WTC11 (cell line): ENCODE results near the gene ARHGAP42. TPM values are rescaled to one million over a fixed set of nuclear protein-coding genes. Genes with fewer than 3 reads are reported as not detected.

Experiments used
- ATAC-seq: fragments of 200-7000 bp; cut with Tn5 transposase; 2 replicates; pipeline ENCODE4 v1.10.0; 2021; ENCODE audit warnings: mild to moderate bottlenecking, moderate library complexity
- CTCF ChIA-PET: fragments of 300-600 bp; sonication (Branson Sonifier 250); formaldehyde crosslinking; loops from one replicate; lab custom pipeline; 2021; ENCODE audit warnings: antibody characterized with exemption; lab: Charles Lee
- POLR2A ChIA-PET: fragments of 350-600 bp; sonication (Branson Sonifier 250); formaldehyde crosslinking; loops from one replicate; lab custom pipeline; 2021; ENCODE audit warnings: antibody characterized with exemption; lab: Charles Lee
- DNase-seq: peaks from one replicate; pipeline ENCODE4 v3.0.0; 2021; ENCODE audit warnings: low spot score
- H3K27ac Mint-ChIP-seq: 2 replicates; pipeline ENCODE4 v1.8.0; 2021; ENCODE audit warnings: mixed read lengths
- H3K27me3 Mint-ChIP-seq: 2 replicates; pipeline ENCODE4 v1.8.0; 2021; ENCODE audit warnings: low read depth, mild to moderate bottlenecking, moderate library complexity, mixed read lengths
- H3K36me3 Mint-ChIP-seq: 2 replicates; pipeline ENCODE4 v1.8.0; 2021; ENCODE audit warnings: mixed read lengths
- H3K4me1 Mint-ChIP-seq: 2 replicates; pipeline ENCODE4 v1.8.0; 2022; ENCODE audit warnings: mixed read lengths
- H3K4me3 Mint-ChIP-seq: 2 replicates; pipeline ENCODE4 v1.8.0; 2021; ENCODE audit warnings: mild to moderate bottlenecking, moderate library complexity, mixed read lengths
- H3K9me3 Mint-ChIP-seq: 2 replicates; pipeline ENCODE4 v1.8.0; 2021; ENCODE audit warnings: mixed read lengths
- CBFB ChIP-seq: sonication (generic); formaldehyde crosslinking; IDR thresholded peaks from 2 replicates; pipeline ENCODE4 v1.8.1; 2022; ENCODE audit warnings: mild to moderate bottlenecking, low read depth, missing genetic modification reagents
- HMGA2 ChIP-seq: fragments of 250-450 bp; sonication (Bioruptor Pico); IDR thresholded peaks from 2 replicates; pipeline ENCODE4 v1.4.0; 2021; ENCODE audit warnings: mild to moderate bottlenecking, moderate library complexity
- IRF2 ChIP-seq: sonication (generic); formaldehyde crosslinking; IDR thresholded peaks from 2 replicates; pipeline ENCODE4 v1.8.0; 2022; ENCODE audit warnings: low read depth, missing genetic modification reagents, borderline replicate concordance
- MYBL2 ChIP-seq: sonication (generic); formaldehyde crosslinking; IDR thresholded peaks from 2 replicates; pipeline ENCODE4 v1.8.1; 2023; ENCODE audit warnings: mild to moderate bottlenecking, moderate library complexity, missing genetic modification reagents
- NR1H2 ChIP-seq: sonication (generic); formaldehyde crosslinking; IDR thresholded peaks from 2 replicates; pipeline ENCODE4 v1.9.0; 2021; ENCODE audit warnings: mild to moderate bottlenecking, moderate library complexity, missing genetic modification reagents
- NR2C2 ChIP-seq: sonication (generic); formaldehyde crosslinking; IDR thresholded peaks from 2 replicates; pipeline ENCODE4 v1.8.0; 2022; ENCODE audit warnings: mild to moderate bottlenecking, missing genetic modification reagents
- TCF7 ChIP-seq: sonication (generic); formaldehyde crosslinking; IDR thresholded peaks from 2 replicates; pipeline ENCODE4 v1.8.0; 2022; ENCODE audit warnings: mild to moderate bottlenecking, low read depth, missing genetic modification reagents, moderate library complexity
- ZBTB21 ChIP-seq: sonication (generic); formaldehyde crosslinking; IDR thresholded peaks from 2 replicates; pipeline ENCODE4 v1.8.1; 2023; ENCODE audit warnings: mild to moderate bottlenecking, missing genetic modification reagents, borderline replicate concordance
- total RNA-seq: library from RNA; stranded (reverse); gene quantifications from 3 replicates; pipeline ENCODE4 v1.2.3, GENCODE V29; 2021
- TF ChIP-seq, protein P1 (sequence below): fragments of 200-600 bp; IDR thresholded peaks from 2 replicates; pipeline ENCODE4 v1.8.0; 2022; ENCODE audit warnings: antibody characterized with exemption
- TF ChIP-seq, protein P2 (sequence below): fragments of 250-450 bp; sonication (Bioruptor Pico); conservative IDR thresholded peaks from 2 replicates; pipeline ENCODE4 v1.9.0; 2021; ENCODE audit warnings: mild to moderate bottlenecking
- TF ChIP-seq, protein P3 (sequence below): fragments of 250-450 bp; sonication (Bioruptor Pico); IDR thresholded peaks from 2 replicates; pipeline ENCODE4 v1.9.0; 2021; ENCODE audit warnings: mild to moderate bottlenecking
- TF ChIP-seq, protein P4 (sequence below): sonication (generic); formaldehyde crosslinking; IDR thresholded peaks from 2 replicates; pipeline ENCODE4 v1.8.1; 2022; ENCODE audit warnings: low read depth, mild to moderate bottlenecking, moderate library complexity, missing genetic modification reagents, borderline replicate concordance
- TF ChIP-seq, protein P5 (sequence below): sonication (generic); formaldehyde crosslinking; conservative IDR thresholded peaks from 2 replicates; pipeline ENCODE4 v1.8.1; 2022; ENCODE audit warnings: mild to moderate bottlenecking, missing genetic modification reagents
- TF ChIP-seq, protein P6 (sequence below): sonication (generic); formaldehyde crosslinking; IDR thresholded peaks from 2 replicates; pipeline ENCODE4 v1.8.0; 2023; ENCODE audit warnings: missing genetic modification reagents, mild to moderate bottlenecking, borderline replicate concordance

The ARHGAP42 gene
- total RNA-seq, 1 experiment from 2014 or later, result 32.5 TPM

DNA sequence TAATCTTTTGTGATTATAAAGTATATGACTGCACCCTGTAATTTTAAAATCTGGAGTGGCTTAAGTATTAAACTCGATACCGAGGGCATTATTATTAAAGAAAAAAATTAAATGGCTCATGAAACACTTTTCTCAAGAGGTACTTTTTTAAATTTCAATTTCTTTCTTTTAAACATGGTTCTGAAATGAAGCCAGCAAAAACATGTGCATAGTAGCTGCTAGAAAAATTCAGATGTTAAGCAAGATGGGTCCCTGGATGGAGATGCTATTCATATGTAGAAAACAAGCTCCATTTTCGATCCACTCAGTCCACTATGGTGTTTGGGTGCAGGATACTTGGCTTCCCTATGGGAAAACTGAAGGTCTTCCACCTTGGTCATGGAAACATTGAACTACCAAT lies 253.0 kb downstream of the ARHGAP42 start:
- CTCF ChIA-PET, result interaction anchor here (1.7 kb wide), 1 partner anchor 363 kb away, joined by 5 read pairs; no protein-coding TSS in a partner anchor
- Mint-ChIP-seq H3K4me3 (no peak overlapping the region), H3K4me1 (peaks cover 14% of the 10 kb centered on the region)

DNA sequence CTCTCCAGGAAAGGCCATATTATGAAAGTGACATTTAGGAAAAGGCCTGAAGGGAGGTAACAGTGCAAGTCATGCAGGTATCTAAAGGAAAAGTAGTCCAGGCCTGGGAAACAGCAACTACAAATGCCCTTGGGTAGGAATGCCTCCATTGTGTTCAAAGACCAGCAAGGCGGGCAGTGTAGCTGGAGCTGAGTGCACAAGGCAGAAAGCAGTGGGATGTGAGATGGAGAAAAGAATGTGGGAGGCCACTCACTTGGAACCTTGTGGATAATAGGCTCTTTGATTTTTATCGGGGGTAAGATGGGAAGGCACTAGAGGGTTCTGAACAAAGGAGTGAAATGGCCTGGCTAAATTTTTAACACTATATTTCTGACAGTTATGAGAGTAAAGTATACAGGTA lies 253.9 kb downstream of the ARHGAP42 start:
- H3K9me3 Mint-ChIP-seq, result no peaks in the 10 kb centered on the region
- H3K27ac Mint-ChIP-seq, result no peak overlapping the region; the same call in 1 of the 2 replicates
- H3K4me1 Mint-ChIP-seq, result peaks cover 14% of the 10 kb centered on the region
- no peaks in the 10 kb centered on the region for H3K36me3 Mint-ChIP-seq
- DNase-seq (no peak), ATAC-seq (0 out of 2 replicates have a peak, but pooled peaks have one; percentile 41)
- CTCF ChIA-PET, result no interaction called here
- POLR2A ChIA-PET, result no interaction called here
- TF ChIP-seq, protein P1, sequence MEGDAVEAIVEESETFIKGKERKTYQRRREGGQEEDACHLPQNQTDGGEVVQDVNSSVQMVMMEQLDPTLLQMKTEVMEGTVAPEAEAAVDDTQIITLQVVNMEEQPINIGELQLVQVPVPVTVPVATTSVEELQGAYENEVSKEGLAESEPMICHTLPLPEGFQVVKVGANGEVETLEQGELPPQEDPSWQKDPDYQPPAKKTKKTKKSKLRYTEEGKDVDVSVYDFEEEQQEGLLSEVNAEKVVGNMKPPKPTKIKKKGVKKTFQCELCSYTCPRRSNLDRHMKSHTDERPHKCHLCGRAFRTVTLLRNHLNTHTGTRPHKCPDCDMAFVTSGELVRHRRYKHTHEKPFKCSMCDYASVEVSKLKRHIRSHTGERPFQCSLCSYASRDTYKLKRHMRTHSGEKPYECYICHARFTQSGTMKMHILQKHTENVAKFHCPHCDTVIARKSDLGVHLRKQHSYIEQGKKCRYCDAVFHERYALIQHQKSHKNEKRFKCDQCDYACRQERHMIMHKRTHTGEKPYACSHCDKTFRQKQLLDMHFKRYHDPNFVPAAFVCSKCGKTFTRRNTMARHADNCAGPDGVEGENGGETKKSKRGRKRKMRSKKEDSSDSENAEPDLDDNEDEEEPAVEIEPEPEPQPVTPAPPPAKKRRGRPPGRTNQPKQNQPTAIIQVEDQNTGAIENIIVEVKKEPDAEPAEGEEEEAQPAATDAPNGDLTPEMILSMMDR, result no peak
- TF ChIP-seq, protein P2, sequence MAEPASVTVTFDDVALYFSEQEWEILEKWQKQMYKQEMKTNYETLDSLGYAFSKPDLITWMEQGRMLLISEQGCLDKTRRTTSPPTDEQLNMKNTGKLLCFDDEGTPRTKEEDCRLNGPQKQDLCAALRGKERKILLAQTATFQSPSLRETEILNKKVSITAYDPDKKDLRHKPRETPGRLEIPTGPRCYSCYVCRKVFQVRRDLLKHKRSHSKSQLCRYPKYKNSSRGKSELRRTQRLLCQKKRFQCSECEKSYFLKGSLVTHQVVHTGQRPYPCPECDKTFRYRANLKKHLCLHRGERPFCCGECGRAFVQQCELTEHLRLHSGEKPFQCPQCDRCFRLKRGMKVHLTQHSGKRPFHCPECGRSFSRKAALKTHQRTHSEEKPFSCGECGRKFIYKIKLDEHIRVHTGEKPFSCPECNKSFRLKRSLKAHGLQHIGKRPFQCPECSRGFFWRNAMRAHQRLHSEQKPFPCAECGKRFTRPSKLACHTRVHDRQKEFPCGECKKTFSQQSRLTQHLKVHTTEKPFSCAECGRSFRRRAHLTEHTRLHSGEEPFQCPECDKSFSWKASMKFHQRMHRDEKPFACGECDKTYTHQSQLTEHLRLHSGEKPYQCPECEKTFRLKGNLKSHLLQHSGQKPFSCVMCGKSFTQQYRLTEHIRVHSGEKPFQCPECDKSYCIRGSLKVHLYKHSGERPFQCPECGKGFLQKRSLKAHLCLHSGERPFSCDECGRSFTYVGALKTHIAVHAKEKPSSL (CRISPR knock-in tag), result no peak
- TF ChIP-seq CBFB (no peak), IRF2 (CRISPR knock-in tag) (no peak), TCF7 (CRISPR knock-in tag) (no peak), MYBL2 (CRISPR knock-in tag) (no peak), NR1H2 (CRISPR knock-in tag) (no peak)
- TF ChIP-seq, protein P3, sequence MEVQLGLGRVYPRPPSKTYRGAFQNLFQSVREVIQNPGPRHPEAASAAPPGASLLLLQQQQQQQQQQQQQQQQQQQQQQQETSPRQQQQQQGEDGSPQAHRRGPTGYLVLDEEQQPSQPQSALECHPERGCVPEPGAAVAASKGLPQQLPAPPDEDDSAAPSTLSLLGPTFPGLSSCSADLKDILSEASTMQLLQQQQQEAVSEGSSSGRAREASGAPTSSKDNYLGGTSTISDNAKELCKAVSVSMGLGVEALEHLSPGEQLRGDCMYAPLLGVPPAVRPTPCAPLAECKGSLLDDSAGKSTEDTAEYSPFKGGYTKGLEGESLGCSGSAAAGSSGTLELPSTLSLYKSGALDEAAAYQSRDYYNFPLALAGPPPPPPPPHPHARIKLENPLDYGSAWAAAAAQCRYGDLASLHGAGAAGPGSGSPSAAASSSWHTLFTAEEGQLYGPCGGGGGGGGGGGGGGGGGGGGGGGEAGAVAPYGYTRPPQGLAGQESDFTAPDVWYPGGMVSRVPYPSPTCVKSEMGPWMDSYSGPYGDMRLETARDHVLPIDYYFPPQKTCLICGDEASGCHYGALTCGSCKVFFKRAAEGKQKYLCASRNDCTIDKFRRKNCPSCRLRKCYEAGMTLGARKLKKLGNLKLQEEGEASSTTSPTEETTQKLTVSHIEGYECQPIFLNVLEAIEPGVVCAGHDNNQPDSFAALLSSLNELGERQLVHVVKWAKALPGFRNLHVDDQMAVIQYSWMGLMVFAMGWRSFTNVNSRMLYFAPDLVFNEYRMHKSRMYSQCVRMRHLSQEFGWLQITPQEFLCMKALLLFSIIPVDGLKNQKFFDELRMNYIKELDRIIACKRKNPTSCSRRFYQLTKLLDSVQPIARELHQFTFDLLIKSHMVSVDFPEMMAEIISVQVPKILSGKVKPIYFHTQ (CRISPR knock-in tag), result no peak
- TF ChIP-seq, protein P4, sequence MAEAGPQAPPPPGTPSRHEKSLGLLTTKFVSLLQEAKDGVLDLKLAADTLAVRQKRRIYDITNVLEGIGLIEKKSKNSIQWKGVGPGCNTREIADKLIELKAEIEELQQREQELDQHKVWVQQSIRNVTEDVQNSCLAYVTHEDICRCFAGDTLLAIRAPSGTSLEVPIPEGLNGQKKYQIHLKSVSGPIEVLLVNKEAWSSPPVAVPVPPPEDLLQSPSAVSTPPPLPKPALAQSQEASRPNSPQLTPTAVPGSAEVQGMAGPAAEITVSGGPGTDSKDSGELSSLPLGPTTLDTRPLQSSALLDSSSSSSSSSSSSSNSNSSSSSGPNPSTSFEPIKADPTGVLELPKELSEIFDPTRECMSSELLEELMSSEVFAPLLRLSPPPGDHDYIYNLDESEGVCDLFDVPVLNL (CRISPR knock-in tag), result no peak
- TF ChIP-seq, protein P5, sequence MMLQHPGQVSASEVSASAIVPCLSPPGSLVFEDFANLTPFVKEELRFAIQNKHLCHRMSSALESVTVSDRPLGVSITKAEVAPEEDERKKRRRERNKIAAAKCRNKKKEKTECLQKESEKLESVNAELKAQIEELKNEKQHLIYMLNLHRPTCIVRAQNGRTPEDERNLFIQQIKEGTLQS (CRISPR knock-in tag), result no peak
- TF ChIP-seq, protein P6, sequence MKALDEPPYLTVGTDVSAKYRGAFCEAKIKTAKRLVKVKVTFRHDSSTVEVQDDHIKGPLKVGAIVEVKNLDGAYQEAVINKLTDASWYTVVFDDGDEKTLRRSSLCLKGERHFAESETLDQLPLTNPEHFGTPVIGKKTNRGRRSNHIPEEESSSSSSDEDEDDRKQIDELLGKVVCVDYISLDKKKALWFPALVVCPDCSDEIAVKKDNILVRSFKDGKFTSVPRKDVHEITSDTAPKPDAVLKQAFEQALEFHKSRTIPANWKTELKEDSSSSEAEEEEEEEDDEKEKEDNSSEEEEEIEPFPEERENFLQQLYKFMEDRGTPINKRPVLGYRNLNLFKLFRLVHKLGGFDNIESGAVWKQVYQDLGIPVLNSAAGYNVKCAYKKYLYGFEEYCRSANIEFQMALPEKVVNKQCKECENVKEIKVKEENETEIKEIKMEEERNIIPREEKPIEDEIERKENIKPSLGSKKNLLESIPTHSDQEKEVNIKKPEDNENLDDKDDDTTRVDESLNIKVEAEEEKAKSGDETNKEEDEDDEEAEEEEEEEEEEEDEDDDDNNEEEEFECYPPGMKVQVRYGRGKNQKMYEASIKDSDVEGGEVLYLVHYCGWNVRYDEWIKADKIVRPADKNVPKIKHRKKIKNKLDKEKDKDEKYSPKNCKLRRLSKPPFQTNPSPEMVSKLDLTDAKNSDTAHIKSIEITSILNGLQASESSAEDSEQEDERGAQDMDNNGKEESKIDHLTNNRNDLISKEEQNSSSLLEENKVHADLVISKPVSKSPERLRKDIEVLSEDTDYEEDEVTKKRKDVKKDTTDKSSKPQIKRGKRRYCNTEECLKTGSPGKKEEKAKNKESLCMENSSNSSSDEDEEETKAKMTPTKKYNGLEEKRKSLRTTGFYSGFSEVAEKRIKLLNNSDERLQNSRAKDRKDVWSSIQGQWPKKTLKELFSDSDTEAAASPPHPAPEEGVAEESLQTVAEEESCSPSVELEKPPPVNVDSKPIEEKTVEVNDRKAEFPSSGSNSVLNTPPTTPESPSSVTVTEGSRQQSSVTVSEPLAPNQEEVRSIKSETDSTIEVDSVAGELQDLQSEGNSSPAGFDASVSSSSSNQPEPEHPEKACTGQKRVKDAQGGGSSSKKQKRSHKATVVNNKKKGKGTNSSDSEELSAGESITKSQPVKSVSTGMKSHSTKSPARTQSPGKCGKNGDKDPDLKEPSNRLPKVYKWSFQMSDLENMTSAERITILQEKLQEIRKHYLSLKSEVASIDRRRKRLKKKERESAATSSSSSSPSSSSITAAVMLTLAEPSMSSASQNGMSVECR (CRISPR knock-in tag), result no peak
- H3K4me3 Mint-ChIP-seq, result no peak overlapping the region
- no peaks in the 10 kb centered on the region for H3K27me3 Mint-ChIP-seq

More for the DNA sequence above, 253.0 kb downstream of the ARHGAP42 start:
- Mint-ChIP-seq H3K27ac (no peak overlapping the region), H3K27me3 (no peaks in the 10 kb centered on the region), H3K9me3 (no peaks in the 10 kb centered on the region), H3K36me3 (no peaks in the 10 kb centered on the region)
- POLR2A ChIA-PET, result interaction anchor here (0.5 kb wide), 1 partner anchor 387 kb away, joined by 3 read pairs; no protein-coding TSS in a partner anchor
- TF ChIP-seq NR2C2 (no peak), ZBTB21 (CRISPR knock-in tag) (no peak), MYBL2 (CRISPR knock-in tag) (no peak), HMGA2 (CRISPR knock-in tag) (no peak)
- ATAC-seq, result no peak
- no peak for DNase-seq
